Neural cell (in vitro differentiated cells): ENCODE results near the gene CD27.

Source experiments
- CTCF ChIP-seq: fragments of 450-650 bp; IDR thresholded peaks from 2 replicates; pipeline ENCODE4 v1.5.1; 2014; ENCODE audit warnings: antibody characterized with exemption, mild to moderate bottlenecking, moderate library complexity; ENCODE audit not compliant: poor library complexity, severe bottlenecking
- EP300 ChIP-seq: fragments of 450-650 bp; conservative IDR thresholded peaks from 2 replicates; pipeline ENCODE4 v1.6.1; 2014; ENCODE audit warnings: antibody characterized with exemption, mild to moderate bottlenecking, moderate library complexity; ENCODE audit not compliant: poor library complexity, severe bottlenecking
- EZH2 ChIP-seq: fragments of 200-600, 300-800 bp; shearing (Covaris generic), sonication (generic); IDR thresholded peaks from 2 replicates; pipeline ENCODE4 v1.6.1; 2014; ENCODE audit warnings: antibody characterized with exemption, low read length, borderline replicate concordance, mild to moderate bottlenecking; ENCODE audit not compliant: insufficient read depth, poor library complexity, severe bottlenecking
- POLR2AphosphoS5 ChIP-seq: IDR thresholded peaks from 2 replicates; pipeline ENCODE4 v1.6.1; 2012
- RAD21 ChIP-seq: fragments of 450-650 bp; conservative IDR thresholded peaks from 2 replicates; pipeline ENCODE4 v1.6.1; 2014; ENCODE audit warnings: antibody characterized with exemption, mild to moderate bottlenecking, moderate library complexity
- TF ChIP-seq, protein P1 (sequence below): IDR thresholded peaks from 2 replicates; pipeline ENCODE4 v1.6.1; 2012; ENCODE audit warnings: borderline replicate concordance

DNA sequence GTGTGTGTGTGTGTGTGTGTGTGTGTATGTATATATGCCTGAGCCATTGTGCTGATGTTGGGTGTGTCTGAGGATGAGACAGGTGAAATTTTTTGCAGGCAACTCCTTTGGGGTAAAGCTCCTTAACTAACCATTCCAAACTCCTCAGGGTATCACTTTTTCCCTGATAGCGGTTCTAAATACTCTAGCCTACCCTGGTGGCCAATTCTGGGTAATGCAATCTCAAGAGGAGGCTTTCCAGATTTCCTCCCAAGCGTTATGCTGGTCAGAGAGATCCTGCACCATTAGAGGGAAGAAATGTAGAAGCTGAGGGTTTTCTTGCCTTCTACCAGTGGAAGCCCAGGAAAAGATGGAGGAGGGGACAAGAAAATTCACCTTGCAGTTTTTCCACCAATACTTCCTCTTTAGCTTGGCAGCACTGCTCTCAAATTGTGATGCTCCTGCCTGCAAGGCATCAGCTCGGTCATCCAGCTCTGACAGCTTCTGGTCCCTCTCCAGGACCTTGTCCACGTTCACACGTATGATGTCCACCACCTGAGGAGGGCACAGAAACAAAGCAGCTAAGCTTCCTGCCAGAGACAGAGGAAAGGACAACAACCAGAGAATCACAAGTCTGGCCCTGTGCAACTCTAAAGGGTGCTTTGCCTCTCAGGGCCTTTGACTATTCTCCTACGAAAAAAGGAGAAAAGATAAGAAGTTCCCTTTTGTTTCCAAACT lies 20.9 kb downstream of the CD27 start:
- TF ChIP-seq CTCF (peak; percentile 86), EZH2 (no peak), POLR2AphosphoS5 (no peak), RAD21 (peak; percentile 88), EP300 (no peak)
- TF ChIP-seq, protein P1, sequence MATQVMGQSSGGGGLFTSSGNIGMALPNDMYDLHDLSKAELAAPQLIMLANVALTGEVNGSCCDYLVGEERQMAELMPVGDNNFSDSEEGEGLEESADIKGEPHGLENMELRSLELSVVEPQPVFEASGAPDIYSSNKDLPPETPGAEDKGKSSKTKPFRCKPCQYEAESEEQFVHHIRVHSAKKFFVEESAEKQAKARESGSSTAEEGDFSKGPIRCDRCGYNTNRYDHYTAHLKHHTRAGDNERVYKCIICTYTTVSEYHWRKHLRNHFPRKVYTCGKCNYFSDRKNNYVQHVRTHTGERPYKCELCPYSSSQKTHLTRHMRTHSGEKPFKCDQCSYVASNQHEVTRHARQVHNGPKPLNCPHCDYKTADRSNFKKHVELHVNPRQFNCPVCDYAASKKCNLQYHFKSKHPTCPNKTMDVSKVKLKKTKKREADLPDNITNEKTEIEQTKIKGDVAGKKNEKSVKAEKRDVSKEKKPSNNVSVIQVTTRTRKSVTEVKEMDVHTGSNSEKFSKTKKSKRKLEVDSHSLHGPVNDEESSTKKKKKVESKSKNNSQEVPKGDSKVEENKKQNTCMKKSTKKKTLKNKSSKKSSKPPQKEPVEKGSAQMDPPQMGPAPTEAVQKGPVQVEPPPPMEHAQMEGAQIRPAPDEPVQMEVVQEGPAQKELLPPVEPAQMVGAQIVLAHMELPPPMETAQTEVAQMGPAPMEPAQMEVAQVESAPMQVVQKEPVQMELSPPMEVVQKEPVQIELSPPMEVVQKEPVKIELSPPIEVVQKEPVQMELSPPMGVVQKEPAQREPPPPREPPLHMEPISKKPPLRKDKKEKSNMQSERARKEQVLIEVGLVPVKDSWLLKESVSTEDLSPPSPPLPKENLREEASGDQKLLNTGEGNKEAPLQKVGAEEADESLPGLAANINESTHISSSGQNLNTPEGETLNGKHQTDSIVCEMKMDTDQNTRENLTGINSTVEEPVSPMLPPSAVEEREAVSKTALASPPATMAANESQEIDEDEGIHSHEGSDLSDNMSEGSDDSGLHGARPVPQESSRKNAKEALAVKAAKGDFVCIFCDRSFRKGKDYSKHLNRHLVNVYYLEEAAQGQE = no peak
